Measurements from ENCODE around the gene LUM.

DNA sequence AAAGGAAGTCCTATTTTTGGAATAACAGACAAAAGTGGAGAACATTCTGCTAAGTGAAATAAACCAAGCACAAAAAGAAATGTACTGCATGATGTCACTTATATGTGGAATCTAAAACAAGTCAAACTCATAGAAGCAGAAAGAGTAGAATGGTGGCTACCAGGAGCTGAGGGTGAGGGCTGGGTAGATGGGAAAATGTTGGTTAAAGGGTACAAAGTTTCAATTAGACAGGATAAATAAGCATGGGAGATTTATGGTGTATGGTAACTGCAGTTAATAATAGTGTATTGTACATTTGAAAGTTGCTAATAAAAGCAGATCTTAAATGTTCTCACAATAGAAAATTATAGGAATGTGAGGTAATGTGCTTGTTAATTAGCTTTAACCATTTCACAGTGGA, 12.8 kb downstream of the LUM start:
- TF ChIP-seq CTCF (IDR thresholded peaks at IDR 0.05 in 4 of 5, conservative IDR thresholded peaks at IDR 0.05 in 1 of 5) (no peak), POLR2A (IDR thresholded peaks at IDR 0.05) (no peak)

Data from gastrocnemius medialis (tissue), 4 donors.